ENCODE data around the gene MTRR. TPM values are rescaled to one million over a fixed set of nuclear protein-coding genes. Genes with fewer than 3 reads are reported as not detected.

Gene MTRR
- total and polyA plus RNA-seq, 9 of the 15 experiments (the other 6 are each of a cell fraction or from before 2014, with no cell fraction given), result 39.3 to 84.6 (median 66.2) TPM

DNA sequence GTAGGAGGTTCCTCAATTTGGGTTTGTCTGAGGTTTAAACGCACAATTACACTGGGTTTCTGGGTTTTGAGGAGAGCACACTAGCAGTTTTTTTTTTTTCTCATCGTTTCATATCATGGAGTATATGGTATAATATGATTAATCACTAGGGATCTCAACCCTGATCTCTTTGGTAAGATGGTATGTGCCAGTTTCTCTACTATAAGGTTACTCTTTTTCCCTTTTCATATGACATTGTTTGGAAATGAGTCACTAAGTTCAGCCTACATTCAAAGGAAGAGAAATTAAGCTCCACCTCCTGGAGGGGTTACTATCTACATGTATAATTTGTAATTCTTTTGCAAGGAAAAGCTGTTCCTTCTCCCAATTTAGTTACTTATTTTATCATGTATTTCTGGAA, 35.2 kb downstream of the MTRR start:
- H3K9me1 ChIP-seq (ENCODE audit: control insufficient read depth, insufficient read depth, low read length), result no peaks in the 10 kb centered on the region
- in situ Hi-C loops (cut with MboI) (no loop called here), intact Hi-C loops (cut with micrococcal nuclease) (no loop called here)
- 0 out of 2 replicates have a peak, but pooled peaks cover 2% of the 10 kb centered on the region for H3K9me3 ChIP-seq (replicated peaks; ENCODE audit: control insufficient read depth, insufficient read depth, low read depth, low read length)
- DNase-seq (ENCODE audit: extremely low read depth in 1 of 4, low spot score in 3 of 4) (no peak), FAIRE-seq (no peak), ATAC-seq (peak; percentile 48; the same call in 2 of the 3 replicates)
- no peaks in the 10 kb centered on the region for H3K4me1 ChIP-seq (replicated peaks in 1 of 2; ENCODE audit: control insufficient read depth in 2 of 2, insufficient read depth in 2 of 2, low read length in 2 of 2)
- POLR2A ChIA-PET, result no interaction called here
- BruUV-seq (replicated peaks), result no TSS peak
- H3K4me2 ChIP-seq (ENCODE audit: insufficient read depth, low read length), result no peak overlapping the region
- H3K4me3 ChIP-seq, result no peak overlapping the region
- H3K36me3 ChIP-seq (ENCODE audit: control insufficient read depth, insufficient read depth, low read length), result peaks cover 51% of the 10 kb centered on the region
- CTCF ChIA-PET (ENCODE audit: low intra/inter-chr PET ratio), result no interaction called here
- H3K9ac ChIP-seq (ENCODE audit: insufficient read depth in 1 of 2, low read depth in 2 of 2, low read length in 2 of 2), result no peak overlapping the region
- TF ChIP-seq, protein P1, sequence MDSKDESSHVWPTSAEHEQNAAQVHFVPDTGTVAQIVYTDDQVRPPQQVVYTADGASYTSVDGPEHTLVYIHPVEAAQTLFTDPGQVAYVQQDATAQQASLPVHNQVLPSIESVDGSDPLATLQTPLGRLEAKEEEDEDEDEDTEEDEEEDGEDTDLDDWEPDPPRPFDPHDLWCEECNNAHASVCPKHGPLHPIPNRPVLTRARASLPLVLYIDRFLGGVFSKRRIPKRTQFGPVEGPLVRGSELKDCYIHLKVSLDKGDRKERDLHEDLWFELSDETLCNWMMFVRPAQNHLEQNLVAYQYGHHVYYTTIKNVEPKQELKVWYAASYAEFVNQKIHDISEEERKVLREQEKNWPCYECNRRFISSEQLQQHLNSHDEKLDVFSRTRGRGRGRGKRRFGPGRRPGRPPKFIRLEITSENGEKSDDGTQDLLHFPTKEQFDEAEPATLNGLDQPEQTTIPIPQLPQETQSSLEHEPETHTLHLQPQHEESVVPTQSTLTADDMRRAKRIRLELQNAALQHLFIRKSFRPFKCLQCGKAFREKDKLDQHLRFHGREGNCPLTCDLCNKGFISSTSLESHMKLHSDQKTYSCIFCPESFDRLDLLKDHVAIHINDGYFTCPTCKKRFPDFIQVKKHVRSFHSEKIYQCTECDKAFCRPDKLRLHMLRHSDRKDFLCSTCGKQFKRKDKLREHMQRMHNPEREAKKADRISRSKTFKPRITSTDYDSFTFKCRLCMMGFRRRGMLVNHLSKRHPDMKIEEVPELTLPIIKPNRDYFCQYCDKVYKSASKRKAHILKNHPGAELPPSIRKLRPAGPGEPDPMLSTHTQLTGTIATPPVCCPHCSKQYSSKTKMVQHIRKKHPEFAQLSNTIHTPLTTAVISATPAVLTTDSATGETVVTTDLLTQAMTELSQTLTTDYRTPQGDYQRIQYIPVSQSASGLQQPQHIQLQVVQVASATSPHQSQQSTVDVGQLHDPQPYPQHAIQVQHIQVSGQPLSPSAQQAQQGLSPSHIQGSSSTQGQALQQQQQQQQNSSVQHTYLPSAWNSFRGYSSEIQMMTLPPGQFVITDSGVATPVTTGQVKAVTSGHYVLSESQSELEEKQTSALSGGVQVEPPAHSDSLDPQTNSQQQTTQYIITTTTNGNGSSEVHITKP (IDR thresholded peaks at IDR 0.05; ENCODE audit: partially characterized antibody), result peak; percentile 59
- no peak for TF ChIP-seq HDAC6 (IDR thresholded peaks at IDR 0.05; ENCODE audit: low read depth, low read length)
- H3K79me2 ChIP-seq (ENCODE audit: control insufficient read depth, insufficient read depth, low read length), result no peaks in the 10 kb centered on the region
- H4K20me1 ChIP-seq (replicated peaks; ENCODE audit: control insufficient read depth, insufficient read depth, low read length), result no peaks in the 10 kb centered on the region
- no peaks in the 10 kb centered on the region for H3K27me3 ChIP-seq (ENCODE audit: control insufficient read depth in 2 of 2, insufficient read depth in 2 of 2, low read length in 2 of 2)
- 51% methylated on average over 2 of the region's 2 CpGs for WGBS (ENCODE audit: insufficient coverage, low coverage, missing lambda C conversion rate)
- H3K27ac ChIP-seq (ENCODE audit: extremely low read depth, low read depth, low read length), result no peak overlapping the region
- H2AFZ ChIP-seq (ENCODE audit: low read depth, low read length), result no peak overlapping the region

Data from K562 (cell line).